Smooth muscle cell of the brain vasculature (primary cell): Measurements from ENCODE around the gene MGST2.
"Not testable (repeated sequence)": the region's sequence is repeated elsewhere in the genome, so short reads cannot be mapped to it uniquely, and the experiment has no call there.

ENCODE experiments used
- DNase-seq: peaks from one replicate; pipeline ENCODE4 v3.0.0-alpha.2; 2012; ENCODE audit warnings: low read depth, low spot score

Gene MGST2

GRCh38 chr4:139669890-139670289, 4.3 kb downstream of the MGST2 start:
- no peak for DNase-seq

DNA sequence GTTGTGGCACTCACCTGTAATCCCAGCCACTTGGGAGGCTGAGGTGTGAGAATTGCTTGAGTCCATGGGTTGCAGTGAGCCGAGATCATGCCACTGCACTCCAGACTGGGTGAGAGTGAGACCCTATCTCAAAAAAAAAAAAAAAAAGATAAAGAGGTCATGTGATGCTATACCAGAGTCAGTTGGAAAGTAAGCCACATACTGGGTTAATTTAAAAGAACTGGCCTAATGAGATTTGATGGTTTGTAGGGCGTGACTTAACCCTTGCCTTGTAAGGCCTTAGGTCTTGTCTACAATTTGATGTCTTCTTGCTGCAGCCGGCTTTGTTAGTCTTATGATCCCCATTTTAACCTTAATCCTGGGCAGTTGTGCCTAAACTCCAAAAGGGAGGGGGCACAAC, 5.2 kb downstream of the MGST2 start:
- no peak for DNase-seq

- no peak for DNase-seq
These were observed 6.6 kb downstream of the MGST2 start for GRCh38 chr4:139672215-139672614.

DNA sequence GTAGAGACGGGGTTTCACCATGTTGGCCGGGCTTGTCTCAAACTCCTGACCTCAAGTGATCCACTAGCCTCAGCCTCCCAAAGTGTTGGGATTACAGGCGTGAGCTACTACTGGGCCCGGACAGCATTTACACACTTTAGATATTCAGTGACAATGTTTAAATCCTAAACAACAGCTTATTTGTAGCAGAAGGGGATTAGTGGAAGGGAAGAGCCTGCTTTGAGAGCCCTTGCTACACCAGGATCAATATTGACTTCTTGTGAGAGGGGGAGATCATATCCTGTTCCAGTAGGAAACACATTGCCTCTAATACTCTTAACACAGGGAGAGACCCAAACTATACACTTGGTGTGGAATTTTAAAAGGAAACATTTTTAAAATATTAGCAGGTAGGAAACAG, 7.1 kb downstream of the MGST2 start:
- DNase-seq = no peak

- DNase-seq = no peak
These were observed 9.4 kb downstream of the MGST2 start for GRCh38 chr4:139674875-139675550.

GRCh38 chr4:139675651-139676050, 10.0 kb downstream of the MGST2 start:
- no peak for DNase-seq

GRCh38 chr4:139676365-139676764, 10.7 kb downstream of the MGST2 start:
- DNase-seq = no peak

- no peak for DNase-seq
These were observed 11.4 kb downstream of the MGST2 start for GRCh38 chr4:139676913-139677585.

DNA sequence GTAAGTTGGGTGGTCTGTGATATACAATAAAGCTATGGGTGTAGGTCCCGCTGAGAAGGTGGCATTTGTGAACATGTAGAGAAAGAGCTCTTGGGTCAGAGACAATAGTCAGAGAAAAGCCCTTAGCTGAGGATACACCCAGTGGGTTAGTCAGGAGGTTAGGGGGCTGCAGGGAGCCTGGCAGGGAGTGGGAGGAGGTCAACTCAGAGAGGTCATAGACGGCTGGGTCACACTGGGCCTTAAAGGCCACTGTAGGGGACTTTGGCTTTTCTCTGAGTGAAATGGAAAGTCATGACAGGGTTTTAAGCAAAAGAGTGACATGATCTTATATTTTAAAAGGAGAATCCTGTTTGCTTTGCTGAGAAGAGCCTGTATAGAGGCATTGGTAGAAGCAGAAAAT, 16.7 kb downstream of the MGST2 start:
- DNase-seq = no peak

DNA sequence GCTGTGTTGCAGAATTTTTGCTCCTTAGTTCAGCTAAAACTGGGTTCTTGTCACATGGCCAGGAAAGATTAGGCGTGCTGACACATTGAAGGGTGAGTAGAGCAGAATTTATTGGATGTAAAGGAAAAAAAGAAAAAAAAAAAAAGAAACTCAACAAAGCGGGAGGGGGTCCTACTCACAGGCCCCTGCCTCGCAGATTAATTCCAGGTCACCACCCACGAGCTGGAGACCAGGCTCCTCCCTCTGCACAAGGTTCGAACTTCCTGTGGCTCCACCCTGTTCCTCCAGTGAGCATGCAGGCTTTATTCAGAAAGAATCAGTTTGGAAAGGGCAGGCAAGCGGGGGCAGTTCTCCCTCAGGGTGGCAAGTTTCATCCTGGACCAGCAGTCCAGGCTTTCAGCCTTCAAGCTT, 17.1 kb downstream of the MGST2 start:
- DNase-seq = no peak

DNA sequence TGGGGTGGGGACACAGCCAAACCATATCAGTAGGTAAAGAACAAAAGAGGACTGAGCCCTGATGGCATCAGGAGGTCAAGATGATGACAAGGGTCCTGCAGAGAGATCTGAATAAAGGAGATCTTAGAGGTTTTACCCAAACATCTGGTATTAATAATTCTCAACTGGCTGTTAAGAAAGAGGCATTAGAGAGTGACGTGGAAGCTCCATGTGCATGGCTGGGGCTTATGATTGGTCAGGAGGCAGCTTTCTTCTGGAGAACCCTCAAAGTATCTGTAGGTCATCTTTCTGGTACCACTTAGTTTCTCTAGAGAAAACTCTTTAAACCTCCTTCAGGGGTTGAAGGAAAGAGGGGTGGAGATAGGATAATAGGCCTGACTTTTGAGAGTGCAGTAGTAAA, 18.7 kb downstream of the MGST2 start:
- DNase-seq = no peak

- no peak for DNase-seq
These were observed 19.6 kb downstream of the MGST2 start for GRCh38 chr4:139685180-139685579.

- DNase-seq = no peak
These were observed 20.5 kb downstream of the MGST2 start for GRCh38 chr4:139686130-139686529.

GRCh38 chr4:139686988-139687387, 21.4 kb downstream of the MGST2 start:
- DNase-seq = no peak

DNA sequence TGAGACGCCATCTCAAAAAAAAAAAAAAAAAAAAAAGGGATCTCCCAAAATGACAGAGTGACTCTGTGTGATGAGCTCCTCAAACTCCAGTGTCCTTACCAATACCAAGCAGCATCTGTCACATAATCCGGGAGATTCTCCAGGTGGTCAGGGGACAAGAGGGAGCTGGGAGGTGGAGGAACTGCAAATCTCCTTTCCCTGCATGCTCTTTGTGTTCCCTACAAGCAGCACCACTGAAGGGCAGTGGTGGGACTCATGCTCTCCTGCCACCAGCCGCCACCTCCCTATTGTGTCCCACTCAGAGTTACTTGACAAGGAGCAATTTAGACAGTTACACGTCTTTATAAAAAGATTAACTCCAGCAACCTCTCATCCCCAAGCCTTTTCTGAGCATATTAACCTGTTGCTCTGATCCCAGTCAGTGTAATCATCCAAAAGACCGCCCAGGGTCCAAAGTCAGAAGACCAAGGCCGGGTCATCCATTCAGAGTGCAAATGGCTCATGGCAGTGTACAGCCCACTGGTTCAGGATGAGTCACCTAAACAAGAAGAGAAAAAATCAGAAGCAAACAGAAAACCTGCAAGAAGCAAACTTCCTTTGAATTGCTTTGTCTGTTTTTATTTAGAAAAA, 23.6 kb downstream of the MGST2 start:
- DNase-seq = no peak

GRCh38 chr4:139690419-139690818, 24.8 kb downstream of the MGST2 start:
- DNase-seq = no peak

DNA sequence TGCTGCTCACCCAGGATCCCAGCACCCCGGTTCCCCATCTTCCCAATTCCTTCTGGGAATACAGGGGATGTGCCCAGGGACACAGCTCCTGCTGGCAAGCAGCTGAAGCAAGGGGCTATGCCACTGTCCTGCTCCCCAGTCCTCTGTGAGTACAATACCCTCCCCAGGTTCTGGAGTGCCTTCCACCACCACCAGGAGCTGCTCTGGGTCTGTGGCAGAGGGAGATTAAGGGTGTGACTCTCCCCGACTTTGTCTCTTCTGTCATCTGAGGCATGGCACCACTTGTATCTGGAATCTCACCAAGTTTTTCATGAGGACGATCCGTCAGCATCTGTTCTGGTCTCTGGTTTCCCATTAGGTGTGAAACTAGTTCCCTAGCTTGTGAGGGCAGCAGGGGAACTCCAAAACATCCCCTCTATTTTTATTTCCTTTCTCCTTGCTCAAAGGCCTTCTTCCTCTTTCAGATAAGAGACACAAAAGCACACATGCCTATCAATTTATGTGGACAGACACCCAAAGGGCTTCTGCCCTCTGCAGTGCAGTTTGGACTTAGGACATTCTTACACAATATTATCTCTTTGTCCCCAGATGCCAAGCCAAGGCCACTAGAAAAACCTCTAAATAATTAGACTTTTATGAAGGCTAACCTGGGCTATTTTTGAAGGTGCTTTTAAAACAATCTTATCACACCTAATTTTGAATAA, 26.8 kb downstream of the MGST2 start:
- DNase-seq = no peak

DNA sequence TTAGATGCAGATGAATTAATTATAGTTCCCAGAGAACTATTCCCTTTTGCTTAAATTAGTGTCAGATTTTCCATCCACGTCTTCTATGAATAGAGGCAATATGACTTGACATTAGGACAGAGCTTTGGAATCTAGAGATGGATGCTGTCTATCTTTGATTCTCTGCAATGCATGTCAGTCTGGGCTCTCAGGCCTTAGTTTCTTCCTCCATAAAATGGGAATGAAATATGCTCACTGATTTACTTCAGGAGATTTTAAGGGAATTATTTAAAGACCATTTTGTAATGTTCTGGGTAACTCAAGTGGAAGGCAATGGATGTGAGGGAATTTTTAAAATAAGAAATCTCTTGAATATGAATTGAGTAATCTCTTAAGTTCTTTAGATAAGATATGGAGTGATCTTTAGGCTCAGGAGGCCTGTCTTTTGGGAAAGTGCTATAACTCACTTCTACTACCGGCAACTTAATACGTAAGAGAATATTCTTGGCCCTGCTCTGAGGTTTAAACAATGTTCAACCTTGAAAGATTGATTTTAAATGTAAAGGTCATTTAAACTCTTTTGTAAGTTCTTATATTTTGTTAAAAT, 29.0 kb downstream of the MGST2 start:
- no peak for DNase-seq

- DNase-seq = no peak
These were observed 30.9 kb downstream of the MGST2 start for GRCh38 chr4:139696491-139696890.

DNA sequence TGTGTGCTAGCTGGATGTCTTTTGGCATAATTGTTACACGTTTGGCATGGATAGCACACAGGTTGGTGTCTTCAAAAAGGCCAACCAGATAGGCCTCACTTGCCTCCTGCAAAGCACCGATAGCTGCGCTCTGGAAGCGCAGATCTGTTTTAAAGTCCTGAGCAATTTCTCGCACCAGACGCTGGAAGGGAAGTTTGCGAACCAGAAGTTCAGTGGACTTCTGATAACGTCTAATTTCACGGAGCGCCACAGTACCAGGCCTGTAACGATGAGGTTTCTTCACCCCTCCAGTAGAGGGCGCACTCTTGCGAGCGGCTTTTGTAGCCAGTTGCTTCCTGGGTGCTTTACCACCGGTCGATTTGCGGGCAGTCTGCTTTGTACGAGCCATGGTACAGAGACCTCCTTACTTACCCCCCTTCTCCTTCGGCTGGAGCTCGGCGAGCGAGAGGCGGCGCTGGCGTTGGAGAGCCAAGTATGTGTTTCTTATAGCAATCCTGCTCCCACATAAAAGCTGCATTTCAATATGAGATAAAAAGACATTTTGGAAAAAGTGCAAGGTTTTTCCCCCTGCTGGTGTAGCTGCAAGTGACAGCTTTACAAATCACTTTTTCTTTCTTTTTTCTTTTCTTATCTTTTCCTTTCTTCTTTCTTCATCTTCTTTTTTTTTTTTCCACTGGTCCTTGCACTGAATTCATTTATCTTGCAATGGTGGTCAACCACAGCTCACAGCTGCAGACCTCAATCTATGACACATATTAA, 32.7 kb downstream of the MGST2 start:
- DNase-seq = not testable (repeated sequence)

DNA sequence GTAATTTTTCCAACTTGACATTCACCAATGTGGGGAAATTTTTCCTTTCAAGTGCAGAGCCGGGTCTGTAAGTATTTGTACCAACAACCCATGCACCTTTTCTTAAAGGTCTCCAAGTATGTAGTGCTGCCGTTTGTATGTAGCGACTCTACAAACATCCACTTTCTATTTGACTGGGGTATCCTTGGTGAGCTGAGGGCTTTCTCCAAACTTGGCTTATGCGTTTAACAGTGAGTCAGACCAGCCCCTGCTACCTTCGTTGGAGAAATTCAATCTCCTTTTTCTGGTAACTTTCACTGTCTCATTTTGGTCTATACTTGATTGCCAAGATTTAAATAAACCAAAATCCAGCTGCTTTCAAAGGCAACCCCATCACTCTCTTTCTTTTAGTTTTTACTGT, 34.9 kb downstream of the MGST2 start:
- no peak for DNase-seq
